EL (cell line): ENCODE measurements around the gene MARK3.
A peak's percentile ranks its signal among the peaks of the same experiment; 100 is the strongest.

Experiments
- DNase-seq: peaks from one replicate; pipeline ENCODE4 v3.0.0-alpha.2; 2016

Gene MARK3

DNA sequence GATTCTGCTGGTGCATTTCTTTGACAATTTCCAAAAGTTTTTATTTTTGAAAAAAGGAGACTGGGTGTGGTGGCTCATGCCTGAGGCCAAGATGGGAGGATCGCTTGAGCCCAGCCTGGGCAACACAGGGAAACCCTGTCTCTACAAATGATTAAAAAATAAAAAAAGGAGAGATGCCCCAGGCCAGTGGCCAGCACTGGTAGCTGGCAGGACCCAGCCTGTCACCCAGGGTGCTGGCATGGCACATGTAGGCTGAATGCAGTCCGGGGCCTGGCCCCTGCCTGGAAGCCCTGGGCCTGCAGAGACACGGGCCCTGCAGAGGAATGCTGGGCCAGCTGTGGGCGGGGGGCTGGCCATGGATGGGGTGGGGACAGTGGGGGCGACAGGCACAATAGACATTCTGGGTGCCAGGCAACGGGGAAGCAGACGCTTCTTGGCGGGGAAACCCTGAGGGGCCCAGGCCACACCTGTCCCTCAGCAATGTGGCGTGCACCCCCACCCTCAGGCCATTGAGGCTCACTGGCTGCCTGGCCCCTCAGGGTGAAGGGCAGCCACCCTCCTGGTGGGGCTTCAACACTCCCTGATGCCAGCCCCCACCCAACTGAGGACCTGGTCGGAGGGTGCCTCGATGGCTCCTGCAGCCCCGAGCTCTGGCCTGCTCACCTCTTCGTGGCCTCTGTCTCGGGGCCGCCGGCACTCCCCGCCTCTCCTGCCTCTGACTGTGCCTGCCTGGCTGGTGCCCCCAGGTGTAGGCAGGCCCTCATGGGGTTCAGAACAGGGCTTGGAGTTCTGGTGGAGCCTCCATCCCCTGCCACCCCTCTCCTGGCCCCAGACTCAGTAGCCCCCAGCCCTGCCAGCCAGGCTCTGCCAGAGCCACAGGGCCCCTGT lies 155.8 kb downstream of the MARK3 start:
- DNase-seq = no peak

- DNase-seq = no peak
These were observed 156.7 kb downstream of the MARK3 start for GRCh38 chr14:103541709-103542604.

- DNase-seq = no peak
These were observed 157.4 kb downstream of the MARK3 start for GRCh38 chr14:103542605-103543088.

DNA sequence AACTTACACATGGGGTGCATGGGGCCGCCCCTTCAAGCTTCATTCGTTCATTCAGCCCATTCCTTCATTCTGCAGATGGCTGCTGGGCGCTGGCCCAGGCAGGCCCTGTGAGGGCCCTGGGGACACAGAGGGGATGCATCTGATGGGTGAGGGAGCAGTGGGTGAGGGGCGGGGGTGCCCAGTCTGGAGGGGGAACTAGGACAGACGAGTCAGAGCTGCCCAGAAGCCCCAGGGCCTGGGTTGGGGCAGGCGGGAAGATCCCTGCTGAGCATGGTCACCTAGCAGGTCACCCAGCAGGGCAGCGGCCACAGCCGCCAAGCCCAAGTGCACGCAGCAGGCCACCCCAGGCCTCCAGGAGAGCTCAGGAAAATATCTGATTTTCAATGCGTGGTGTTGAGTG lies 157.9 kb downstream of the MARK3 start:
- no peak for DNase-seq

- no peak for DNase-seq
These were observed 158.6 kb downstream of the MARK3 start for GRCh38 chr14:103543721-103544387.

DNA sequence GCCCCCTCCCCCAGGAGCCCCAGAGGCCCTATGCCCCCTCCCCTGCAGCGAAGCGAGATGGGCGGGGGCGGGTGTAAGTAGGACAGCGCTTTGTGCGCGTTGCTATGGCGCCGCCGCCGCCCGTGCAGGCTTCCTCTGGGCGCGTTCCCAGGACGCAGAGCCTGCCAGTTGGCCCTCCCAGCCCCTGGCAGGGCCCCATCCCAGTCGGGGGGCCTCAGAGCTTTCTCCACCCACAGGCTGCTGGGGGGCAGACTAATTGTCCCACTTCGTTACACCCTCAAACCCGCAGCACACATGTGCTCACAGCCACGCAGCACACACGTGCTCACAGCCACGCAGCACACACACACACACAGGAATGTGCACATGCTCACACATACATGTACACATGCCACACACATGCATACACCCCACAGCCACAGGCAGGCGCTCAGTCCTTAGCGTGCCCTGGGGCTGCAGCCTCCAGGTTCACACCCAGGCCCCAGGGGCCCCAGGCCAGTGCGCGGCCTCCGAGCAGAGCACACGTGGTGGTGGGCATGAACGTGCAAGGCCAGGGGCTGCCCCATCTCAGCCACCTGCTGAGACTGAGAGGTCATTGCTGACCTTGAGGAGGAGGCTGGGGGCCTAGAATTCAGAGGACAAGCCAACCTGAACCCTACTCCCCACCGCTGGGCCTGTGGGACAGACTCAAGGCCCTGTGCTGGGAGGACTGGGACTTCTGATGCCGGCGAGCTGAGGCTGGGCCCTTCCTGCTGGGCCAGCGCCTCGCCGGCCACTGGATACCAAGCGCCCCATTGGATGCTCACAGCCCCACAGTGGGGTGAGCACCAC lies 159.4 kb downstream of the MARK3 start:
- DNase-seq = no peak

DNA sequence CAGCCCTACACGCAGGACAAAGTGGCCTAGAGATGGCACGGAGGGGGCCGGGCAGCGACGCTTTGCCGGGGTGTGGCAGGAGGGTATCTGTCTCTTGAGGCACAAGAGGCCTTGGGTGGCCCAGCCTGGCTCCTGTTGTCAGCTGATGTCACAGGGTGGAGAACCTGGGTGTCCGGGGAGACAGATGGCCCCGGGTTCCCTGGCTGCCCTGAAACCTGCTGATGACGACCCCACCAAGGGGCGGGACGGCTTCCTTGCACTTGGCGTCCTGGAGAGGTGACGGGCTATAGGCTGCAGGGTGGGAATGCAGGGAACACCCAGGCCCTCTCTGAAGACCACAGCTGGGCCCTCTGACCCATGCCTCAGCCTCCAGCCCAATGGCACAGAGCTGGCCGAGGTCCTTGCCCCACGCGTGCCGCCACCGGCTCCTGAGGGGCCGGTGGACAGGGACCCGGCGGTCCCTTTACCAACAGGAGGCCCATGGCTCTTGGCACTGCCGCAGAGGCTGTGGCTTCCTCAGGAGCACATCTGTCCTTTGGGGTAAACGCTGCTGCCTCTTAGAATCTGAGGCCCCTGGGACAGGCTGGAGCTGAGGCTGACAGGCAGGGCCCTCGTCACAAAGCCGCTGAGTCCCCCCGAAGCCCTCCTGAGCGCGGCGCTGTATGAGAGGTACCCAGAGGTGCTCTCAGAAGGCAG lies 160.2 kb downstream of the MARK3 start:
- no peak for DNase-seq

GRCh38 chr14:103545915-103546651 lies 160.9 kb downstream of the MARK3 start:
- no peak for DNase-seq

DNA sequence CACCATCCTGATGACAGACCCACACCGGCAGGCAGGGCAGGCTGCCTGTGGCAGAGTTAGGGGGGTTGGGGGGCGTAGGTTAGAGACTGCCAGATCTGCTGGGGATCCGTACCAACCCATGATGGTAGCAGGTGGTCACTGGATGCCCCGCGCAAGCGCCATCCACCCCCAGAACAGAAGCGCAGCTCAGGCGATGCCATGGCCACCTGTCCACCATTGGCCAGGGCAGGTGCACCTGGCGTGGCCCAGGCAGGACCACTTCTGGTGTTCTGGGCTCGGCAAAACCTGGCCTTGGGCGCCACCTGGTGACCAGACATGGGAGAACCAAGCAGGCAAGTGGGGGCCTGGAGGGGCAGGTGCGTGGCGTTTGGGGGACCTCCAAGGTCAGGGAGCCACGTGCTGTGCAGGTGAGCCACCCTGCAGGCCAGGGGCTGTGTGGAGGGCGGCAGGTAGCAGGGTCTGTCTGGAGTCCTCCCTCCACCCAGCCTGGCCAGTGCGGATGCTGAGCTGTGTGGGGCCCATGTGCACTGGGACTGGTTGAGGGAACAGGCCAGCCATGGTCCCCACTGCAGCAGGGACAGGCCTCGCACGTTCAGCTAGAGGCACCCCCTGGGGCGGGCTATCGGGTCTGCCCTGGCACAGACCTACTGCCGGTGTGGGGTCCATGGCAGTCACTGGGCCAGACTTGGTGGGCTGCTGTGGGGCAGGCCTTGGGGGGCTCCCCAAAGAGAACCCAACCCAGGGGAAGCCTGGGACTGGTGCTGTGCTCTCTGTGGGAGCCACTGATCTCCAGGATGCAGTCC lies 161.6 kb downstream of the MARK3 start:
- peak; percentile 48 for DNase-seq

- DNase-seq = no peak
These were observed 162.3 kb downstream of the MARK3 start for GRCh38 chr14:103547455-103547940.

- DNase-seq = no peak
These were observed 162.8 kb downstream of the MARK3 start for GRCh38 chr14:103547941-103548462.

DNA sequence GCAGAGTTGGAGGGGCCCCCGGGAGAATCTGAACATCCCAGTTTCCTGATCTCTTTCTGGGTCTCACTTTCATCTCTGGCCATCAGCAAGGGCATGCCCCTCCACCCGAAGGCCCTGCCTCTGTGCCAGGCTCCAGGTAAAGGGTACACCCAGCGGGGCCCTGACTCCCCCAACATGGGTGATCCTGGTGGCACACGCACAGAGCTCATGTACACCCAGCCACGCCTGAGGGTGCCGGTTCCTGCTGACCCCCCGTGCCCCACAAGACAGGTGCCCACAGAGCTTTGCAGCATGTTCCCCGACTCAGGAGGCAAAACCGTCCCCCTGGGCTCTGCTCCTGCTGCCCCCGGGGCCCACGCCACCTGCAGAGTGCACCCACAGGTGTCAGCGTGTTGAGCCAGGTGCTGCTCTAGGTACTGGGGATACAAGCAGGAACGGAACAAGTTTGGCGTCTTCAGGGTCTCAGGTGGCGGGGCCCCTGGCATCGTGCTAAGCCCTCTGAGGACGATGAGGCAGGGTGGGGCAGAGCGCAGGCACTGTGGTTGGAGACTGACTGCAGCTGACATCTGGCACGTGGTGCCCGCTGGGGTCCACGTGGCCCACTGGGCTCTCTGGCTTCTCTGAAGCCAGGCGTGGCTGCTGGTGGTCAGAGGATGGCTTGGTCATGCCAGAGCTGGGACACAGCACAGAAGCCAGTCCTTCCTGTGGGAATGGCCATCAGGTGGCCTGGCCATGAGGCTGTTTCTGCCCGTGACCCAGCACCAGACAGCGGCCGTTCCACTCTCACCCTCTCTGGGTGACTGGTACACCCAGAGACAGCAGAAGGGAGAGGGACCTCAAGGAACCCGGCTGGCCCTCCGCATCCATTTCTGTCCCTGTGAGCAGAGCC lies 163.5 kb downstream of the MARK3 start:
- DNase-seq = no peak

DNA sequence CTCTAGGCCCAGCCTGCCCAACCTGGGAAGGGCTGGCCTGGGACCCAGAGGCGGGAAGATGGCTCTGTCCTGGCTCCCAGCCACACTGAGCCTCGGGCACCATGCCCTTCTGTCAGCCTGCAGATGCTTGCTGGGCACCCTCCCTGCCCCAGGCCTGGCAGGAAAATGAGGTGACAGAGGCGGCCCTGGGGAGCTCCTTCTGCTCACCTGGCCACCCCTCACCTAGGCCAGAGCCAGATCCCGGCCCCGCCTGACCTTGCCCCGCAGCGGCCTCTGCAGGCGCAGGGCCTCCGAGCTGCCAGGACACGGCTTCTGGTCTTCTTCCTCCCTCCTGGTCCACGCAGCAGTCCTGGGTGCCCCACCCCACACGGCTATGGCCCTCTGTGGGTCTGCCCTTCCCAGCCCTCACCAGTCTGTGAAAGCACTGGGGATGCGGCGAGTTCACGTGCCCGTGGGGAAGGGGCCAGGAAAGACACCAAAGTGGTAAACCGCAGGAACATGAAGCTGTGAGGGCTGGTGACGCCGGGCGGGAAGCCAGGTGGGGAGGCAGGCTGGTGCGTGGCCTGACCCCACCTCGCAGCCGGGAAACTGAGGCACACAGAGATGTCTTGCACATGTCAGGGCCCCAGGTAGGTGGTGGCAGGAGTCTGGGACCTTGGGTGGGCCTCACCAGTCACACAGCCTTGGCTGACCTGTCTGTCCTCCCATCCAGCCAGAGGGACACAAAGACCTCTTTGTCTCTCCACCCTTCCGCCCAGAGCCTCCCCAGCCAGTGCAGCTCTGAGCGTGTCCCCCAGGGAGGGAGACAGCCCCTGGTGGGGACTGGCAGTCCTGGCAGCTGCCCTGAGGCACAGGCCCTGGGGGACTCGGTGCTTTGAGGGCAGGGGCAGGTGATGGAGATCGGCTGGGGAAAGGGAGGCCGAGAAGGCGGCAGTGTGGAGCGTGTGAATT lies 164.4 kb downstream of the MARK3 start:
- no peak for DNase-seq

DNA sequence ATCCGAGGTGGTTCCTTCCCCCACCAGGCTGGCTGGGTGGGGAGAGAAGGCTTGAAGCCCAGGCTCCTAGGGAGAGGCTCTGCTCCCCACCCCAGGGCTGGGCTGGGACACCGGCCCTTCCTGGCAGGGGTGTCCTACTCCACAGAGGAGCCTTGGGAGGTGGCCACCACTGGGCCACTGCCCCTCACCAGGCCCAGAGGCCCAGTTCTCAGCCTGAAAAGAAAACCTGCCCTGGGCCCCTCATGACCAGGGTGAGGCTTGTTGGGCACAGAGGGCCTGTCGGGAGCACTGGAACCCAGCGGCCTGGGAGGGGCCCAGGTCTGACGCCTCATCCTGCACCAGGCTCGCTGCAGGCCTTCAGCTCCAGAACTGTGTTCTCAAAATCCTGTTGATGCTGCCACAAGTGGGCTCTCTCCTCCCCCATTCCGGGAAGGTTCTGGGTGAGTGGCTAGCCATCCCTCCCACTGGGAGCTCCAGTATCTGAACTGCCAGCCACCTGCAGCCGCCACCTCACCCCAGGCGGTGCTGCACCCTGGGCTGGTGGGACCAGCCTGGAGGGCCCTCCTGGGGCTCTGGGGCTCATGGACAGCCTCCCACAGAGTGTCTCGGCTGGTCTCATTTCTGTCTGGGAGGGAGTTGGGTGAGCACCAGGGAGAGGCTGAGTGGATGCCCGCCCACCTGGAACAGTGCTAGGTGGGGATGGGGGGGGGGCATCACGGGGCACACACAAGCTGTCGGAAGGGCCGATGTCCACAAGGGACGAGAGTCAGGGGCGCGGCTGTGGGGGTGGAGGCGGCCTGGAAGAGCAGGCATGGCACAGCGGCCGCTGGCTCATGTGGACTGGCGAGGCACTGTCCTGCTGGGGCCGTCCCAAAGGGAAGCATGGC lies 165.5 kb downstream of the MARK3 start:
- no peak for DNase-seq

GRCh38 chr14:103551338-103551762 lies 166.1 kb downstream of the MARK3 start:
- no peak for DNase-seq
